Neuron (in vitro differentiated cells): ENCODE results near the gene VENTX.

Experiments used
- H2AFZ ChIP-seq: one replicate; pipeline ENCODE4 v1.6.1; 2013; ENCODE audit warnings: low read depth, mild to moderate bottlenecking, inconsistent platforms, low read length, moderate library complexity
- H3K27me3 ChIP-seq: one replicate; pipeline ENCODE4 v1.6.1; 2013; ENCODE audit warnings: low read length; ENCODE audit not compliant: insufficient read depth
- H3K36me3 ChIP-seq: one replicate; pipeline ENCODE4 v1.6.1; 2013; ENCODE audit warnings: low read length; ENCODE audit not compliant: insufficient read depth
- H3K4me1 ChIP-seq: one replicate; pipeline ENCODE4 v1.6.1; 2013; ENCODE audit warnings: low read length; ENCODE audit not compliant: insufficient read depth
- H3K4me3 ChIP-seq: 2 replicates; pipeline ENCODE4 v1.5.1; 2013; ENCODE audit warnings: mild to moderate bottlenecking, low read length, moderate library complexity
- H3K9me3 ChIP-seq: one replicate; pipeline ENCODE4 v1.6.1; 2013; ENCODE audit warnings: low read length

The VENTX gene

DNA sequence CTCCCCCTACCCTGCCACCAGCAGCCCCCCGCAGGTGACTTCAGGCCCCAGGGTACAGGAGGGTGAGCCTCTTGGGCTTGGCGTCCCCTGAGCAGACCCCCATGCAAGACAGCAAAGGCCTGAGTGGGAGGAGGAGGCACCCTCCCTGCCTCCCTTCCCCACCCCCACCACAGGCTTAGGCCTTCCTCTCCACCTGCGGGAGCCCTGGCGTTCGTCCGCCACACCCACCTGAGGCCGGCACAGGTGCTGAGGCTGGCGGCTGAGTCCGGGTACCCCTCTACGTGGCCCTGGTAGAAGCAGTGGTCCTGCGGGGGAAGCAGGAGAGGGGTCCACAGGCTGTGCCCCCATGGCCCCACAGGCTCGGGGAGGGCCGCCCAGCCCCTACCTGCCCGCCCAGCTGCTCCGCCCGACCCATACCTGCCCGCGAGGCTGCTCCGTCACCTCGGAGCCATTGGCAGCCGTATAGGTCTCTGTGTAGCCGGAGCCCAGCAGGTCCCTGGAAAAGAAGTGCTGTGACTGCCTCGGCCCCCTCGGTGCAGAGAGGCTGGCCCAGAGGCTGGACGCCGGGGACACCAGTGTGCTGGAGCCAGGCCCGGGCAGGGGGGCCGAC, 36.0 kb downstream of the VENTX start:
- Histone ChIP-seq H2AFZ (no peak overlapping the region), H3K9me3 (no peaks in the 10 kb centered on the region), H3K4me3 (no peak overlapping the region), H3K27me3 (no peaks in the 10 kb centered on the region), H3K4me1 (peaks cover 13% of the 10 kb centered on the region), H3K36me3 (peaks cover 4% of the 10 kb centered on the region)

DNA sequence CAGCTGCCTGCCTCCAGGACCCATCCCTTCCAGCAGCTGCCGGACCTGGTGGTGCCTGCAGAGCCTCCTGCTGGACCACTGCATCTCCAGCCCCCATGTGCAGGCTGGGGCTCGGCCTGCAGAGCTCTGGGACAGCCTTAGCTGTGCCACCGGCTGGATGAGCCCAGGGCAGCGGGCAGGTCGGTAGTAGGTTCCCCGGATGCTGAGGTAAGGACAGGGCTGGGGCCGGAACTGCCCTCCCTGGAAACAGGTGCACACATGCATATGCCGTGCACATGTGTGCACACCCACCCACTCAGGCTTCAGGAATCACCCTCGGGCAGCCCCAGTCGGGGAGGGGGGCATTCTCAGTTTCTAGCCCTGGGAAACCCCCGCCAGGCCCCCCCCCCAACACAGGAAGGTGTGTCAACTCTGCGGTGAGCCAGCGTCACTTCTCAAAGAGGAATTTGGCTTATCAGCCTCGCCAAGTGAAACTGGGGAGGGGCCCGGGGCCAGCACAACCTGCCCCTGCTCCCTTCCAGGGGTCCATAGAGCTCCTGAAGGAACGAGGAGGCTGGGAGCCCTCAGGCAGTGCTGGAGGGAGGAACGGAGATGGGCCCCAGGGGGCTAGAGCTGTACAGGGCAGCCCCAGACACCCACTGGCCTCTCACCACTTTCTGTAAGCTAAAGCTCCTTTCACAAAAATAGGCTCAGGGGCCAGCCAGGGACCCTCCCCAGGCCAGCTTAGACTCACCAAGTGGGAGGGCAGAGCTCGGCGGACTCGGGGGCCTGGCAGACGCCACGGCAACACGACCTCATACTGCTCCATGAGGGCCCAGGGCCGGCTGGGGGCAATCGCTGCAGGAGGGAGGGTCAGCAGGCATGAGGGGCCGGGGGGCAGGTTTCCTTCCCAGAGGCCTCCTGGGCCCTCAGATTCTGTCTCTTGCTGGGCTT, 37.4 kb downstream of the VENTX start:
- no peaks in the 10 kb centered on the region for H3K9me3 ChIP-seq
- H2AFZ ChIP-seq, result no peak overlapping the region
- H3K27me3 ChIP-seq, result no peaks in the 10 kb centered on the region
- peaks cover 13% of the 10 kb centered on the region for H3K4me1 ChIP-seq
- peaks cover 13% of the 10 kb centered on the region for H3K36me3 ChIP-seq
- H3K4me3 ChIP-seq, result no peak overlapping the region

DNA sequence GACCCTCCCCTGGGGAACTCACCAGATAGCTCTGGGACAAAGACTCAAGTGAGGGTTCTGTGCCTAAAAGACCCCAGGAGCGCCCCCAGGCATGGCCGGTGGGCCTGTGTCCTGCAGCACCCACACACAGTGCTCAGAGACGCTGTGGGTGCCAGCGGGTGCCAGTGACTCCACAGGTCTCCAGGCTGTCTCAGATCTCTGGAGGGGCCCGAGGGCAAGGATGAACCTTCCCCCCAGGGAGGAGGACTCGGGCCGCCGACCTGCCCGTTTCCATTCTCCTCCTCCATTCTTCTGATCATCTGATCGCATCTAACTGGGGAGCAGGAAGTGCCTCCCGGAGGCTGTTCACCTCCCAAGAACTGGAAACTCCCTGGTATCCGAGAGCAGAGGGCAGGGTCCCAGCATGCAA, 38.0 kb downstream of the VENTX start:
- peaks cover 13% of the 10 kb centered on the region for H3K4me1 ChIP-seq
- no peak overlapping the region for H2AFZ ChIP-seq
- H3K27me3 ChIP-seq, result no peaks in the 10 kb centered on the region
- no peak overlapping the region for H3K4me3 ChIP-seq
- no peaks in the 10 kb centered on the region for H3K9me3 ChIP-seq
- H3K36me3 ChIP-seq, result peaks cover 17% of the 10 kb centered on the region

- Histone ChIP-seq H3K9me3 (no peaks in the 10 kb centered on the region), H2AFZ (no peak overlapping the region), H3K36me3 (peaks cover 18% of the 10 kb centered on the region), H3K27me3 (no peaks in the 10 kb centered on the region), H3K4me1 (peaks cover 13% of the 10 kb centered on the region), H3K4me3 (no peak overlapping the region)
These were observed 38.4 kb downstream of the VENTX start for GRCh38 chr10:133276100-133276434.

- no peaks in the 10 kb centered on the region for H3K9me3 ChIP-seq
- H3K36me3 ChIP-seq, result peaks cover 22% of the 10 kb centered on the region
- H3K4me1 ChIP-seq, result peaks cover 13% of the 10 kb centered on the region
- no peaks in the 10 kb centered on the region for H3K27me3 ChIP-seq
- no peak within 1 kb of the TSS for H2AFZ ChIP-seq
- H3K4me3 ChIP-seq, result no peak within 1 kb of the TSS
These were observed 39.0 kb downstream of the VENTX start, which contains the start of gene ADAM8 for GRCh38 chr10:133276435-133277201. TSS of gene ADAM8 (minus strand) at chr10:133276868. CDS start at chr10:133276817, 51 bp downstream.

DNA sequence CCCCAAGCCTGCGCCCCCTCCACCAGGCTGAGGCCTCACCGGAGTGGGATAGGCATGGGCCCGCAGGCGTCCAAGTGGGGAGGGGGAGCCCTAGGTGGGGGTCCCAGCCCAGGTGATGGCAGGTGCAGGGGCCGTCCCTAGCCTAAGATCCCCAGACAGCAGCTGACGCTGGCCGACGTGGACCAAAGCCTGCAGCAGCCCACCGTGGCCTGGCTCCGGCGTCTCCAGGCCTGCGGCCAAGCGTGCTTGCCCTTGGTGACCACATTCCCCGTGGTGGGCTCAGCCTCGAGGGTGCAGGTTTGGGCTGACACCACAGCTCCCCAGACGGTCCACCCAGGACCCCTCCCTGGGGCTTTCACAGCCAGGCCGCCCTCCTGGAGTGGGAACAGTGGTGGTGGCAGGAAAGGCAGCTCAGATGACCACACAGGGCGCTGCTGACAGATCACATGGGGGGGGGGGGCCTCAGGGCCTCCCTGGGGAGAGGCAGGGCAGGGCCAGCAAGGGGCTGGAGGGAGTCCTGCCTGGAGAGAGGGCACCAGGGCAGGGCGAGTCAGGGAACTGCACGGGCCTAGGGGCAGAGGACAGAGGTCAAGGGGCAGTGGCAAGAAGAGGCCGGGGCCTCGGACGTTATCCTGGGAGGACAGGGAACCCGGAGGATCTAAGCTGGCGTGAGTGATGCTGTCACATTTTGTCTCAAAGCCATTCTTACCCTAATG, 39.8 kb downstream of the VENTX start:
- H3K27me3 ChIP-seq, result no peaks in the 10 kb centered on the region
- H3K36me3 ChIP-seq, result peaks cover 30% of the 10 kb centered on the region
- peaks cover 13% of the 10 kb centered on the region for H3K4me1 ChIP-seq
- H2AFZ ChIP-seq, result no peak overlapping the region
- no peak overlapping the region for H3K4me3 ChIP-seq
- H3K9me3 ChIP-seq, result no peaks in the 10 kb centered on the region

- Histone ChIP-seq H2AFZ (no peak overlapping the region), H3K4me1 (peaks cover 13% of the 10 kb centered on the region)
These were observed 40.4 kb downstream of the VENTX start for GRCh38 chr10:133277993-133278576.

GRCh38 chr10:133278577-133279265, 41.1 kb downstream of the VENTX start:
- Histone ChIP-seq H3K4me3 (no peak overlapping the region), H3K4me1 (peaks cover 13% of the 10 kb centered on the region), H3K27me3 (no peaks in the 10 kb centered on the region), H3K36me3 (peaks cover 42% of the 10 kb centered on the region), H2AFZ (no peak overlapping the region), H3K9me3 (no peaks in the 10 kb centered on the region)

More at GRCh38 chr10:133277993-133278576, 40.4 kb downstream of the VENTX start:
- no peak overlapping the region for H3K4me3 ChIP-seq
- no peaks in the 10 kb centered on the region for H3K27me3 ChIP-seq
- no peaks in the 10 kb centered on the region for H3K9me3 ChIP-seq
- peaks cover 36% of the 10 kb centered on the region for H3K36me3 ChIP-seq

- H2AFZ ChIP-seq, result no peak overlapping the region
- no peaks in the 10 kb centered on the region for H3K9me3 ChIP-seq
- H3K36me3 ChIP-seq, result peaks cover 51% of the 10 kb centered on the region
- H3K27me3 ChIP-seq, result no peaks in the 10 kb centered on the region
- H3K4me3 ChIP-seq, result no peak overlapping the region
- H3K4me1 ChIP-seq, result peaks cover 13% of the 10 kb centered on the region
These were observed 41.9 kb downstream of the VENTX start for GRCh38 chr10:133279326-133280226.

GRCh38 chr10:133280391-133281059, 42.9 kb downstream of the VENTX start:
- Histone ChIP-seq H2AFZ (no peak overlapping the region), H3K36me3 (peaks cover 60% of the 10 kb centered on the region), H3K9me3 (no peaks in the 10 kb centered on the region), H3K4me1 (peaks cover 4% of the 10 kb centered on the region), H3K4me3 (no peak overlapping the region), H3K27me3 (no peaks in the 10 kb centered on the region)

GRCh38 chr10:133281084-133281483, 43.4 kb downstream of the VENTX start:
- H3K9me3 ChIP-seq, result no peaks in the 10 kb centered on the region
- no peak overlapping the region for H2AFZ ChIP-seq
- peaks cover 66% of the 10 kb centered on the region for H3K36me3 ChIP-seq
- H3K4me1 ChIP-seq, result no peaks in the 10 kb centered on the region
- no peak overlapping the region for H3K4me3 ChIP-seq
- H3K27me3 ChIP-seq, result no peaks in the 10 kb centered on the region
